ENCODE results near the gene SLC26A9. TPM values are rescaled to one million over a fixed set of nuclear protein-coding genes. Genes with fewer than 3 reads are reported as not detected.

SLC26A9 gene
- total RNA-seq, 1 experiment from 2014 or later: 0.15 TPM

GRCh38 chr1:205983925-205984725, 40.9 kb upstream of the SLC26A9 start:
- H3K27ac Mint-ChIP-seq: no peak overlapping the region
- POLR2A ChIA-PET: no interaction called here
- peak; percentile 77 for DNase-seq (ENCODE audit: low spot score)

GRCh38 chr1:205981257-205981656, 38.0 kb upstream of the SLC26A9 start:
- no peak for DNase-seq (ENCODE audit: low spot score)
- Mint-ChIP-seq H3K27me3 (ENCODE audit: low read depth) (no peaks in the 10 kb centered on the region; the same call in 1 of the 2 replicates), H3K9me3 (peaks cover 13% of the 10 kb centered on the region), H3K4me3 (no peak overlapping the region), H3K36me3 (no peaks in the 10 kb centered on the region), H3K27ac (no peak overlapping the region), H3K4me1 (peaks cover 9% of the 10 kb centered on the region; the same call in 1 of the 2 replicates)
- ATAC-seq: no peak
- ChIA-PET POLR2A (no interaction called here), CTCF (interaction anchor here (7.0 kb wide), 1 partner anchor 65 kb away, joined by 557 read pairs; no protein-coding TSS in a partner anchor)
- TF ChIP-seq SP1 (CRISPR knock-in tag; conservative IDR thresholded peaks at IDR 0.05): no peak
- no peak for TF ChIP-seq ZSCAN18 (CRISPR knock-in tag; IDR thresholded peaks at IDR 0.05)
- no peak for TF ChIP-seq ATF6 (CRISPR knock-in tag; IDR thresholded peaks at IDR 0.05)
- TF ChIP-seq TEAD1 (CRISPR knock-in tag; IDR thresholded peaks at IDR 0.05): no peak

More at GRCh38 chr1:205983925-205984725, 40.9 kb upstream of the SLC26A9 start:
- Mint-ChIP-seq H3K36me3 (no peaks in the 10 kb centered on the region), H3K4me3 (no peak overlapping the region), H3K27me3 (ENCODE audit: low read depth) (no peaks in the 10 kb centered on the region; the same call in 1 of the 2 replicates), H3K9me3 (peaks cover 13% of the 10 kb centered on the region), H3K4me1 (0 out of 2 replicates have a peak, but pooled peaks cover 4% of the 10 kb centered on the region)
- ATAC-seq: peak; percentile 93
- CTCF ChIA-PET: interaction anchor here (0.6 to 4.7 kb wide), 35 partner anchors 9 to 495 kb away, joined by 3 to 121 read pairs (median 4); partner anchors contain the start of genes IKBKE and RAB7B
- TF ChIP-seq CTCF (IDR thresholded peaks at IDR 0.05) (peak; percentile 26; the same call in 1 of the 2 replicates), ZNF219 (CRISPR knock-in tag; IDR thresholded peaks at IDR 0.05; ENCODE audit: borderline replicate concordance) (no peak)

- Mint-ChIP-seq H3K27ac (no peak overlapping the region), H3K27me3 (ENCODE audit: low read depth) (no peaks in the 10 kb centered on the region; the same call in 1 of the 2 replicates), H3K9me3 (peaks cover 13% of the 10 kb centered on the region), H3K4me1 (peaks cover 9% of the 10 kb centered on the region; the same call in 1 of the 2 replicates), H3K4me3 (no peak overlapping the region), H3K36me3 (no peaks in the 10 kb centered on the region)
- DNase-seq (ENCODE audit: low spot score) (no peak), ATAC-seq (no peak)
- TF ChIP-seq CTCF (IDR thresholded peaks at IDR 0.05) (no peak), TP53 (CRISPR knock-in tag; IDR thresholded peaks at IDR 0.05) (no peak), TEAD1 (CRISPR knock-in tag; IDR thresholded peaks at IDR 0.05) (no peak)
- ChIA-PET POLR2A (no interaction called here), CTCF (interaction anchor here (7.0 kb wide), 1 partner anchor 64 kb away, joined by 557 read pairs; no protein-coding TSS in a partner anchor)
These were observed 37.1 kb upstream of the SLC26A9 start for GRCh38 chr1:205980237-205980870.

GRCh38 chr1:205979301-205979700, 36.0 kb upstream of the SLC26A9 start:
- DNase-seq (ENCODE audit: low spot score) (no peak), ATAC-seq (no peak)
- Mint-ChIP-seq H3K4me3 (no peak overlapping the region), H3K4me1 (peaks cover 6% of the 10 kb centered on the region; the same call in 1 of the 2 replicates), H3K36me3 (peaks cover 2% of the 10 kb centered on the region; the same call in 1 of the 2 replicates), H3K27me3 (ENCODE audit: low read depth) (no peaks in the 10 kb centered on the region), H3K27ac (no peak overlapping the region), H3K9me3 (peaks cover 23% of the 10 kb centered on the region)
- ChIA-PET CTCF (interaction anchor here (7.0 kb wide), 1 partner anchor 63 kb away, joined by 557 read pairs; no protein-coding TSS in a partner anchor), POLR2A (no interaction called here)
- TF ChIP-seq FOXK1 (CRISPR knock-in tag; IDR thresholded peaks at IDR 0.05) (no peak), ZNF281 (CRISPR knock-in tag; IDR thresholded peaks at IDR 0.05) (no peak), ESRRA (CRISPR knock-in tag; IDR thresholded peaks at IDR 0.05; ENCODE audit: borderline replicate concordance) (no peak), NFYB (CRISPR knock-in tag; conservative IDR thresholded peaks at IDR 0.05; ENCODE audit: low read depth) (no peak), ZNF416 (CRISPR knock-in tag; IDR thresholded peaks at IDR 0.05) (no peak), GRHL2 (CRISPR knock-in tag; IDR thresholded peaks at IDR 0.05; ENCODE audit: insufficient replicate concordance, severe bottlenecking) (no peak), ZNF138 (CRISPR knock-in tag; conservative IDR thresholded peaks at IDR 0.05) (no peak)
